SU-DHL-6 (cell line): ENCODE measurements around the gene CCNJL.

Experiments used
- H2AFZ ChIP-seq: fragments of 200-600 bp; sonication (generic); 2 replicates; pipeline ENCODE4 v1.6.1; 2014; ENCODE audit warnings: low read depth, mild to moderate bottlenecking, moderate library complexity, mixed read lengths, antibody characterized with exemption, low read length; ENCODE audit not compliant: severe bottlenecking
- H3F3A ChIP-seq: fragments of 200-600 bp; shearing (Covaris generic); 2 replicates; pipeline ENCODE4 v1.6.0; 2016; ENCODE audit warnings: antibody characterized with exemption, mild to moderate bottlenecking; ENCODE audit not compliant: insufficient read depth
- H3K27ac ChIP-seq: fragments of 200-600 bp; sonication (generic); 2 replicates; pipeline ENCODE4 v1.5.1; 2016; ENCODE audit warnings: low read depth, mild to moderate bottlenecking, low read length, moderate library complexity, mixed read lengths
- H3K27me3 ChIP-seq: fragments of 200-600 bp; sonication (generic), shearing (Covaris generic); 2 replicates; pipeline ENCODE4 v1.6.0; 2014; ENCODE audit warnings: mild to moderate bottlenecking, low read length
- H3K36me3 ChIP-seq: fragments of 200-600 bp; sonication (generic); 2 replicates; pipeline ENCODE4 v1.6.1; 2014; ENCODE audit warnings: mild to moderate bottlenecking, low read length, mixed read lengths
- H3K4me2 ChIP-seq: fragments of 300-600, 200-600 bp; shearing (Covaris generic), sonication (generic); 2 replicates; pipeline ENCODE4 v1.6.0; 2014; ENCODE audit warnings: low read length, low read depth, mild to moderate bottlenecking; ENCODE audit not compliant: poor library complexity, severe bottlenecking
- H3K4me3 ChIP-seq: fragments of 200-600 bp; sonication (generic); 2 replicates; pipeline ENCODE4 v1.5.1; 2014; ENCODE audit warnings: antibody characterized with exemption, low read length, mild to moderate bottlenecking, mixed read lengths; ENCODE audit not compliant: insufficient read depth, poor library complexity, severe bottlenecking
- H3K79me2 ChIP-seq: fragments of 200-600 bp; sonication (generic); 2 replicates; pipeline ENCODE4 v1.6.1; 2014; ENCODE audit warnings: mild to moderate bottlenecking, low read length, moderate library complexity; ENCODE audit not compliant: insufficient read depth
- H3K9ac ChIP-seq: fragments of 200-600 bp; sonication (generic); 2 replicates; pipeline ENCODE4 v1.7.0; 2014; ENCODE audit warnings: mild to moderate bottlenecking, low read length
- H3K9me2 ChIP-seq: fragments of 200-600 bp; sonication (generic); replicated peaks from 2 replicates; pipeline ENCODE4 v1.6.1; 2014; ENCODE audit warnings: low read length; ENCODE audit not compliant: insufficient read depth
- H3K9me3 ChIP-seq: fragments of 200-600 bp; sonication (generic); 2 replicates; pipeline ENCODE4 v1.6.1; 2014; ENCODE audit warnings: low read length, mixed read lengths; ENCODE audit not compliant: insufficient read depth
- H4K20me1 ChIP-seq: fragments of 200-600 bp; sonication (generic); 2 replicates; pipeline ENCODE4 v1.6.1; 2014; ENCODE audit warnings: low read depth, mild to moderate bottlenecking, antibody characterized with exemption, low read length, moderate library complexity, mixed read lengths
- EZH2phosphoT487 ChIP-seq: fragments of 200-600 bp; sonication (generic), shearing (Covaris generic); conservative IDR thresholded peaks from 2 replicates; pipeline ENCODE4 v1.6.1; 2018; ENCODE audit warnings: mild to moderate bottlenecking, antibody characterized with exemption, low read length, moderate library complexity, mixed read lengths
- TF ChIP-seq, protein P1 (sequence below): fragments of 200-600 bp; sonication (generic); IDR thresholded peaks from one replicate; pipeline ENCODE4 v1.5.1; 2017; ENCODE audit warnings: antibody characterized with exemption, mild to moderate bottlenecking, low read length, moderate library complexity; ENCODE audit not compliant: insufficient read depth, poor library complexity, severe bottlenecking

CCNJL gene

DNA sequence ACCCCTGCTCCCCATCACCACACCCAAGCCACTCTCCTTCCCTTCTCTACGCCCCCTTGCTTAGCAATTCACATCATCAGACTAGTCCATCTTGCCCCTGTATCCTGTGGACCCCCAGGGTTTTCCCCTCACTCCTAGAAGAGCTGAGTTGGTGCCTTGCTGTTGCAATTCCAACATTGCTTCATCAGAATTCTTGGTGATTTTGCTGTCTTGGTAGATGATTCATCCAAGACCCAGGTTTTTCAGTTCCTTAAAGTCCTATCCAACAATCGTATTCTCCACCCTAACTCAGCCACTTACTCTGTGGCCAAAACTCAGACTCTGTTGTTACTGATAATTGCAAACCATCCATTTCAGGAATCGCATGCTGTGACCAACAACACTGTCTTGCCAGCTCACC, 21.4 kb upstream of the CCNJL start:
- no peaks in the 10 kb centered on the region for H4K20me1 ChIP-seq
- no peaks in the 10 kb centered on the region for H3K9me2 ChIP-seq
- TF ChIP-seq, protein P1, sequence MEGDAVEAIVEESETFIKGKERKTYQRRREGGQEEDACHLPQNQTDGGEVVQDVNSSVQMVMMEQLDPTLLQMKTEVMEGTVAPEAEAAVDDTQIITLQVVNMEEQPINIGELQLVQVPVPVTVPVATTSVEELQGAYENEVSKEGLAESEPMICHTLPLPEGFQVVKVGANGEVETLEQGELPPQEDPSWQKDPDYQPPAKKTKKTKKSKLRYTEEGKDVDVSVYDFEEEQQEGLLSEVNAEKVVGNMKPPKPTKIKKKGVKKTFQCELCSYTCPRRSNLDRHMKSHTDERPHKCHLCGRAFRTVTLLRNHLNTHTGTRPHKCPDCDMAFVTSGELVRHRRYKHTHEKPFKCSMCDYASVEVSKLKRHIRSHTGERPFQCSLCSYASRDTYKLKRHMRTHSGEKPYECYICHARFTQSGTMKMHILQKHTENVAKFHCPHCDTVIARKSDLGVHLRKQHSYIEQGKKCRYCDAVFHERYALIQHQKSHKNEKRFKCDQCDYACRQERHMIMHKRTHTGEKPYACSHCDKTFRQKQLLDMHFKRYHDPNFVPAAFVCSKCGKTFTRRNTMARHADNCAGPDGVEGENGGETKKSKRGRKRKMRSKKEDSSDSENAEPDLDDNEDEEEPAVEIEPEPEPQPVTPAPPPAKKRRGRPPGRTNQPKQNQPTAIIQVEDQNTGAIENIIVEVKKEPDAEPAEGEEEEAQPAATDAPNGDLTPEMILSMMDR = no peak
- TF ChIP-seq EZH2phosphoT487 = no peak
- H3K79me2 ChIP-seq = no peaks in the 10 kb centered on the region
- H3F3A ChIP-seq = no peaks in the 10 kb centered on the region
- no peak overlapping the region for H3K4me2 ChIP-seq
- no peaks in the 10 kb centered on the region for H3K9me3 ChIP-seq
- H3K9ac ChIP-seq = no peak overlapping the region
- H3K4me3 ChIP-seq = no peak overlapping the region
- H3K27me3 ChIP-seq = no peaks in the 10 kb centered on the region
- no peaks in the 10 kb centered on the region for H3K36me3 ChIP-seq
- no peak overlapping the region for H2AFZ ChIP-seq
- no peak overlapping the region for H3K27ac ChIP-seq

DNA sequence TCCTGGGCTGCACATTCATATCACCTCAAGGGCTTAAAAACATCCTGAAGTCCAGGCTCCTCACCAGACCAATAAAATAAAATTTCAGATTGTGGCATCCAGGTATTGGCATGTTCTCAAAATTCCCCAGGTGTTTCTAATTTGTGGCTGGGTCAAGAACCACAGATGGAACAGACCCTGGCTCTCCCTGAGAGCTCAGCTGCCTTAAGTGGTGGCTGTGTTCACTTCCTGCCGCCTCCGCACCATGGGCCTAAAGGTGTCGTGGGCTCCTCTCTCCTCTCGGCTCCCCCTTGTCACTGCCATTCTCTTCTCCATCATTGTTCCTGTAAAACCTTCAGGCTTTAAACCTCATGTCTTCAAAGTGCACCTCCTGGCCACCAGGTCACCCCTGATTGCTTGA, 17.8 kb upstream of the CCNJL start:
- TF ChIP-seq, protein P1 = no peak
- TF ChIP-seq EZH2phosphoT487 = no peak
- Histone ChIP-seq H2AFZ (no peak overlapping the region), H3K4me3 (no peak overlapping the region), H3K36me3 (no peaks in the 10 kb centered on the region), H3K4me2 (no peak overlapping the region), H4K20me1 (no peaks in the 10 kb centered on the region), H3K9ac (no peak overlapping the region), H3K27ac (no peak overlapping the region), H3K9me2 (no peaks in the 10 kb centered on the region), H3K79me2 (no peaks in the 10 kb centered on the region), H3K27me3 (no peaks in the 10 kb centered on the region), H3K9me3 (no peaks in the 10 kb centered on the region), H3F3A (no peaks in the 10 kb centered on the region)

DNA sequence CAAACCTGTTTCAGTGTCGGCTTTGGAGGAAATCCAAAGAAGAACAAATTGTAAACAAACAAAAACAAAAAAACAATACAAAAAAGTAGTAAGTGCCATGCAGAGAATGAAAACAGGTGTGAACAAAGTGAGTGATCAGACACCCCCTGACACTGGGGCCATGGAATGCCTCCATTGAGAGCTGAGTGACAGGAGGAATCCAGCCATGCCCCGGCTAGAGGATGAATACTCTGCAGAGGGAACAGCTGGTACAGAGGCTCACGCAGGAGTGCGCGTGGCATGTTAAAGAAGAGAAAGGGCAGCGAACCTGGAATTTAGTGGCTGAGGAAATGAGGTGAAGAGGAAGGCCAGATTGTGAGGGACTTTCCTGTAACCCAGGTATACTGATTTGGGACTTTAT, 15.5 kb upstream of the CCNJL start:
- Histone ChIP-seq H2AFZ (no peak overlapping the region), H3K9ac (no peak overlapping the region)
- TF ChIP-seq, protein P1 = no peak
- no peak for TF ChIP-seq EZH2phosphoT487

DNA sequence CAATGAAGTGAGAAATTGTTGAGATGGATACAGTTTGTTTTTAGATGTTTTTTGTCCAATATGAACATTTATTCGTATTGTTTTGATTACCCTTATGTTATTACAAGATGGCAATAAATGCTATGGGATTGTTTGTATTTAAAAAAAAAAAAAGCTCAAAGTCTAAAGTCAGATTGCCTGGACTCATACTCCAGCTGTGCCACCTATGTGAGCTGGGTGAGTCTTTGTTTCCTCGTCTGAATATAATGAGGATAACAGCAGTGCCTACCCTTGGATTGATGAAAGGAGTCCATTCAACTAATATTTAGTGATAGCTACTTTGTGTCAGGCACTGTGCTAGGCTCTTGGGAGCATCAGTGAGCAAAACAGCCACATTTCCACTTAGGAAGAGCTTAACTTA, 14.6 kb upstream of the CCNJL start:
- H3K9me3 ChIP-seq = no peaks in the 10 kb centered on the region
- H3K27me3 ChIP-seq = no peaks in the 10 kb centered on the region
- no peak overlapping the region for H3K4me3 ChIP-seq
- TF ChIP-seq, protein P1 = no peak
- TF ChIP-seq EZH2phosphoT487 = no peak
- H3K9ac ChIP-seq = no peak overlapping the region
- no peak overlapping the region for H3K27ac ChIP-seq
- no peak overlapping the region for H2AFZ ChIP-seq
- H3K4me2 ChIP-seq = no peak overlapping the region
- H3K79me2 ChIP-seq = no peaks in the 10 kb centered on the region
- H4K20me1 ChIP-seq = no peaks in the 10 kb centered on the region
- no peaks in the 10 kb centered on the region for H3F3A ChIP-seq
- H3K36me3 ChIP-seq = no peaks in the 10 kb centered on the region
- no peaks in the 10 kb centered on the region for H3K9me2 ChIP-seq

More for the DNA sequence above, 15.5 kb upstream of the CCNJL start:
- H3K36me3 ChIP-seq = no peaks in the 10 kb centered on the region
- H3K9me3 ChIP-seq = no peaks in the 10 kb centered on the region
- H4K20me1 ChIP-seq = no peaks in the 10 kb centered on the region
- no peaks in the 10 kb centered on the region for H3K27me3 ChIP-seq
- no peak overlapping the region for H3K27ac ChIP-seq
- H3K4me3 ChIP-seq = no peak overlapping the region
- H3K4me2 ChIP-seq = no peak overlapping the region
- H3K9me2 ChIP-seq = no peaks in the 10 kb centered on the region
- H3F3A ChIP-seq = no peaks in the 10 kb centered on the region
- H3K79me2 ChIP-seq = no peaks in the 10 kb centered on the region
